ENCODE data around the gene SELP. TPM values are rescaled to one million over a fixed set of nuclear protein-coding genes. Genes with fewer than 3 reads are reported as not detected.

SELP gene
- total RNA-seq, 4 donors from 2014 or later, result 1.9 to 26.0 (median 8.0) TPM

DNA sequence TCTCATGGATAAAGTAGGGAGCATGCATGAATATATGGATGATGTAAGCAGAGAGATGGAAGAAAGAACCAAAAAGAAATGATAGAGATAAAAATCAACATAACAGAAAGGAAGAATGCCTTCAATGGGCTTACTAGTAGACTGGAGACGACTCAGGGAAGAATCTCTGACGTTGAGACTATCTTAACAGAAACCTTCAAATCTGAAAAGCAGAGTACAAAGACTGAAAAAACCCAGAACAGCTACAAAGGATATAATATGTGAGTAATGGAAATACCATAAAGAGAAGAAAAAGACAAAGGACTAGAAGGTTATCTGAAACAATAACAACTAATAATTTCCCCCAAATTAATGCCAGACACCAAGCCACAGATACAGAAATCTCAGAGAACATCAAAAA, 18.3 kb upstream of the SELP start:
- no peaks in the 10 kb centered on the region for H3K9me3 ChIP-seq
- H3K36me3 ChIP-seq, result no peaks in the 10 kb centered on the region
- 39 to 69% methylated on average over 2 of the region's 2 CpGs for WGBS, 2 donors (ENCODE audit: low coverage in 1 of 2)
- H3K4me3 ChIP-seq, result no peak overlapping the region
- TF ChIP-seq EP300 (IDR thresholded peaks at IDR 0.05) (no peak), POLR2AphosphoS5 (IDR thresholded peaks at IDR 0.05) (no peak), CTCF (IDR thresholded peaks at IDR 0.05) (no peak), POLR2A (IDR thresholded peaks at IDR 0.05) (no peak)
- H3K27me3 ChIP-seq, result no peaks in the 10 kb centered on the region
- H3K4me1 ChIP-seq, result no peaks in the 10 kb centered on the region
- ATAC-seq, result no peak
- no peak overlapping the region for H3K27ac ChIP-seq

DNA sequence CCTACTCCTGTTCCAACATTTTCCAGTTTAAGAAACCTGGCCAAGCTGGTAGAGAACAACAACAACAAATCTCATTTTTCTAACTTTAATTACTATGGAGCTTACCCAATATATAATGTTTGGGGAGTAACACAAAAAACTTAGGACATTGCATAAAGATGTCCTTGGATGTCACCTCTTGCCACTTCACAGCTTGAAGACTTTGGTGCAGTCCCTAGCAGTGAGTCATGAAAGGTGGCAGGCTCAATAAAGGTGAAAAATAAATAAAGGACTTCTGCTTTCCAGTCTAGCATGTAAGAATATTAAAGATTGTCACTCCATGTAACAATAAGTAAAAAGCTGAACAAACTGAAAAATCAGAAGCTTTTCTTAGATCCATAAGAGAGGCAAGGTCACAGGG, 17.6 kb upstream of the SELP start:
- H3K9me3 ChIP-seq, result no peaks in the 10 kb centered on the region
- TF ChIP-seq POLR2AphosphoS5 (IDR thresholded peaks at IDR 0.05), result no peak
- TF ChIP-seq POLR2A (IDR thresholded peaks at IDR 0.05), result no peak
- no peak for TF ChIP-seq CTCF (IDR thresholded peaks at IDR 0.05)
- no peak for TF ChIP-seq EP300 (IDR thresholded peaks at IDR 0.05)
- H3K27me3 ChIP-seq, result no peaks in the 10 kb centered on the region
- no peaks in the 10 kb centered on the region for H3K4me1 ChIP-seq
- no peak overlapping the region for H3K27ac ChIP-seq
- H3K36me3 ChIP-seq, result no peaks in the 10 kb centered on the region
- ATAC-seq, result no peak
- no peak overlapping the region for H3K4me3 ChIP-seq

DNA sequence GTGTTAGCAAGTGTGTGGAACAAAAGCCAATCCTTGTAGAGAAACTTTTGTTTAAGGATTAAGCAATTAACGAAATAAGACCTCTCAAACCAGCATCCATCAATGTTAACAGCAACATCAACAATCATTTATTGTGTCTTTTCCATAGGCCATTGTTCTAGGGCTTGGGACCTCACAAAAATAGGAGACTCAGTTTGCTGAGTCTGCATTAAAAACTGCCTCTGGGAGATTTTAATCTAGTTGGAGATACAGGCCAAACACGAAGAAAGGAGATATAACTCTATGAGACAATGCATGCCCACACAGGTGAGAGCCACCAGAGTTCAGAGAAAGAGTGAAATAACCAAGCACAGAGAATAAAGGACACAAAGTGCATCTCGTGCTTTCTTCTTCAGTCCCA, 14.4 kb upstream of the SELP start:
- Histone ChIP-seq H3K4me1 (no peaks in the 10 kb centered on the region), H3K4me3 (no peak overlapping the region), H3K27ac (no peak overlapping the region), H3K27me3 (no peaks in the 10 kb centered on the region), H3K9me3 (no peaks in the 10 kb centered on the region), H3K36me3 (no peaks in the 10 kb centered on the region)
- no peak for ATAC-seq
- no peak for TF ChIP-seq POLR2AphosphoS5 (IDR thresholded peaks at IDR 0.05)
- TF ChIP-seq CTCF (IDR thresholded peaks at IDR 0.05), result no peak
- no peak for TF ChIP-seq EP300 (IDR thresholded peaks at IDR 0.05)
- TF ChIP-seq POLR2A (IDR thresholded peaks at IDR 0.05), result no peak
- 71 to 85% methylated on average over 3 of the region's 3 CpGs for WGBS, 2 donors (ENCODE audit: low coverage in 1 of 2)

DNA sequence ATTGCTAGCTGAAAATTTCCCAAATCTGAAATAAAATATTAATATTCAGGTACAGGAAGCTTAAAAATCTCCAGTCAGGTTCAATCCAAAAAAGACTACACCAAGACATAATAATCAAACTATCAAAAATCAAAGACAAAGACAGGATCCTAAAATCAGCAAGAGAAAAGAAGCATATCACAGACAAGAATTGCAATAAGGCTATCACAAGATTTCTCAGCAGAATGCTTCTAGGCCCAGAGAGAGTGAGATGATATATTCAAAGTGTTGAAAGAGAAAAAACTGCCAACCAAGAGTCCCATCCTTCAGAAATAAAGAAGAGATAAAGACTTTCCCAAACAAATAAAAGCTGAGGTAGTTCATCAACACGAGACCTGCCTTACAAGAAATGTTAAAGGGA, 5.0 kb upstream of the SELP start:
- H3K4me1 ChIP-seq, result no peaks in the 10 kb centered on the region
- ATAC-seq, result no peak
- H3K27me3 ChIP-seq, result no peaks in the 10 kb centered on the region
- 55 to 67% methylated on average over 1 of the region's 1 CpG for WGBS, 2 donors (ENCODE audit: low coverage in 1 of 2)
- no peak for TF ChIP-seq CTCF (IDR thresholded peaks at IDR 0.05)
- no peak for TF ChIP-seq EP300 (IDR thresholded peaks at IDR 0.05)
- TF ChIP-seq POLR2AphosphoS5 (IDR thresholded peaks at IDR 0.05), result no peak
- no peak for TF ChIP-seq POLR2A (IDR thresholded peaks at IDR 0.05)
- no peak overlapping the region for H3K4me3 ChIP-seq
- H3K36me3 ChIP-seq, result no peaks in the 10 kb centered on the region
- no peak overlapping the region for H3K27ac ChIP-seq
- peaks cover 0 to 46% (median 0%) of the 10 kb centered on the region in 3 donors for H3K9me3 ChIP-seq

- Histone ChIP-seq H3K27ac (no peak overlapping the region), H3K9me3 (peaks cover 0 to 46% (median 0%) of the 10 kb centered on the region in 3 donors), H3K4me3 (no peak overlapping the region), H3K27me3 (no peaks in the 10 kb centered on the region), H3K36me3 (no peaks in the 10 kb centered on the region), H3K4me1 (no peaks in the 10 kb centered on the region)
- ATAC-seq, result no peak
- no peak for TF ChIP-seq POLR2A (IDR thresholded peaks at IDR 0.05)
- no peak for TF ChIP-seq POLR2AphosphoS5 (IDR thresholded peaks at IDR 0.05)
- no peak for TF ChIP-seq CTCF (IDR thresholded peaks at IDR 0.05)
- no peak for TF ChIP-seq EP300 (IDR thresholded peaks at IDR 0.05)
- WGBS, 2 donors (ENCODE audit: low coverage in 1 of 2), result 86 to 89% methylated on average over 1 of the region's 1 CpG
Observed at GRCh38 chr1:169634145-169634544, 4.2 kb upstream of the SELP start.

All from gastroesophageal sphincter (tissue), 4 donors.